Loucy (cell line): ENCODE data around the gene ARHGEF9.

Experiments
- H2AFZ ChIP-seq: fragments of 200-600 bp; sonication (generic); 2 replicates; pipeline ENCODE4 v1.6.0; 2016; ENCODE audit warnings: antibody characterized with exemption, mild to moderate bottlenecking, low read length, moderate library complexity
- H3F3A ChIP-seq: fragments of 200-600 bp; 2 replicates; pipeline ENCODE4 v1.6.0; 2016; ENCODE audit warnings: antibody characterized with exemption, low read depth, mild to moderate bottlenecking
- H3K27me3 ChIP-seq: fragments of 200-600 bp; sonication (generic); 2 replicates; pipeline ENCODE4 v1.6.1; 2014; ENCODE audit warnings: low read length, mild to moderate bottlenecking; ENCODE audit not compliant: insufficient read depth, poor library complexity, severe bottlenecking
- H3K36me3 ChIP-seq: fragments of 200-600 bp; sonication (generic); 2 replicates; pipeline ENCODE4 v1.6.1; 2016; ENCODE audit warnings: low read length; ENCODE audit not compliant: insufficient read depth
- H3K4me1 ChIP-seq: fragments of 200-600 bp; sonication (generic); 2 replicates; pipeline ENCODE4 v1.5.1; 2014; ENCODE audit warnings: low read length, mild to moderate bottlenecking; ENCODE audit not compliant: insufficient read depth, poor library complexity, severe bottlenecking
- H3K4me2 ChIP-seq: fragments of 200-600 bp; sonication (generic); 2 replicates; pipeline ENCODE4 v1.6.0; 2014; ENCODE audit warnings: antibody characterized with exemption, low read length, low read depth, mild to moderate bottlenecking; ENCODE audit not compliant: poor library complexity, severe bottlenecking
- H3K4me3 ChIP-seq: fragments of 200-600 bp; sonication (generic); 2 replicates; pipeline ENCODE4 v1.5.1; 2014; ENCODE audit warnings: low read length, mild to moderate bottlenecking, mixed read lengths; ENCODE audit not compliant: poor library complexity, severe bottlenecking
- H3K79me2 ChIP-seq: fragments of 200-600 bp; sonication (generic); 2 replicates; pipeline ENCODE4 v1.6.1; 2014; ENCODE audit warnings: low read length; ENCODE audit not compliant: insufficient read depth
- H3K9ac ChIP-seq: fragments of 200-600 bp; sonication (generic); 2 replicates; pipeline ENCODE4 v1.6.0; 2014; ENCODE audit warnings: mild to moderate bottlenecking, low read depth, low read length, moderate library complexity; ENCODE audit not compliant: poor library complexity, severe bottlenecking
- H3K9me2 ChIP-seq: fragments of 200-600 bp; sonication (generic); replicated peaks from 2 replicates; pipeline ENCODE4 v1.6.1; 2016; ENCODE audit warnings: low read depth, low read length, mixed read lengths
- H3K9me3 ChIP-seq: fragments of 200-600 bp; sonication (generic); 2 replicates; pipeline ENCODE4 v1.6.1; 2014; ENCODE audit warnings: mild to moderate bottlenecking, antibody characterized with exemption, low read length, low read depth; ENCODE audit not compliant: insufficient read depth
- H4K20me1 ChIP-seq: fragments of 200-600 bp; sonication (generic); 2 replicates; pipeline ENCODE4 v1.6.0; 2014; ENCODE audit warnings: antibody characterized with exemption, low read length, mild to moderate bottlenecking; ENCODE audit not compliant: insufficient read depth, poor library complexity, severe bottlenecking
- CTCF ChIP-seq: fragments of 200-600 bp; sonication (generic); conservative IDR thresholded peaks from 2 replicates; pipeline ENCODE4 v1.5.1; 2014; ENCODE audit warnings: mild to moderate bottlenecking, antibody characterized with exemption, low read length
- EZH2phosphoT487 ChIP-seq: fragments of 200-600 bp; IDR thresholded peaks from 2 replicates; pipeline ENCODE4 v1.6.1; 2018; ENCODE audit warnings: antibody characterized with exemption, mild to moderate bottlenecking, moderate library complexity, borderline replicate concordance

The ARHGEF9 gene

GRCh38 chrX:63680423-63680822 is 104.6 kb downstream of the ARHGEF9 start:
- no peak for TF ChIP-seq CTCF
- no peak for TF ChIP-seq EZH2phosphoT487
- no peak overlapping the region for H3K4me3 ChIP-seq

GRCh38 chrX:63679432-63679831 is 105.6 kb downstream of the ARHGEF9 start:
- Histone ChIP-seq H2AFZ (no peak overlapping the region), H3K4me3 (no peak overlapping the region), H3K4me1 (no peaks in the 10 kb centered on the region), H3K4me2 (no peak overlapping the region), H3K36me3 (peaks cover 25% of the 10 kb centered on the region; the same call in 1 of the 2 replicates), H3K9me3 (no peaks in the 10 kb centered on the region; the same call in 1 of the 2 replicates), H3K9me2 (no peaks in the 10 kb centered on the region), H3F3A (no peaks in the 10 kb centered on the region), H3K9ac (no peak overlapping the region), H3K79me2 (no peaks in the 10 kb centered on the region), H4K20me1 (no peaks in the 10 kb centered on the region), H3K27me3 (no peaks in the 10 kb centered on the region)
- TF ChIP-seq CTCF, result no peak
- no peak for TF ChIP-seq EZH2phosphoT487

More at GRCh38 chrX:63680423-63680822, 104.6 kb downstream of the ARHGEF9 start:
- Histone ChIP-seq H4K20me1 (no peaks in the 10 kb centered on the region), H3K4me2 (no peak overlapping the region), H3F3A (no peaks in the 10 kb centered on the region), H3K9me3 (no peaks in the 10 kb centered on the region; the same call in 1 of the 2 replicates), H3K9me2 (no peaks in the 10 kb centered on the region), H3K27me3 (no peaks in the 10 kb centered on the region), H2AFZ (no peak overlapping the region), H3K9ac (no peak overlapping the region), H3K36me3 (peaks cover 18% of the 10 kb centered on the region; the same call in 1 of the 2 replicates), H3K4me1 (no peaks in the 10 kb centered on the region), H3K79me2 (no peaks in the 10 kb centered on the region)

- no peaks in the 10 kb centered on the region for H3K27me3 ChIP-seq
- no peak overlapping the region for H3K4me2 ChIP-seq
- H3K36me3 ChIP-seq, result peaks cover 42% of the 10 kb centered on the region; the same call in 1 of the 2 replicates
- no peaks in the 10 kb centered on the region for H3K4me1 ChIP-seq
- H4K20me1 ChIP-seq, result no peaks in the 10 kb centered on the region
- H3F3A ChIP-seq, result no peaks in the 10 kb centered on the region
- H3K9me2 ChIP-seq, result no peaks in the 10 kb centered on the region
- H3K9me3 ChIP-seq, result no peaks in the 10 kb centered on the region
- H2AFZ ChIP-seq, result no peak overlapping the region
- no peaks in the 10 kb centered on the region for H3K79me2 ChIP-seq
- no peak overlapping the region for H3K4me3 ChIP-seq
- no peak for TF ChIP-seq CTCF
- no peak for TF ChIP-seq EZH2phosphoT487
- H3K9ac ChIP-seq, result no peak overlapping the region
Measured at GRCh38 chrX:63675716-63676115, 109.3 kb downstream of the ARHGEF9 start.
